DND-41 (cell line): ENCODE data around the gene CACNB1.
"Not testable (repeated sequence)": the region's sequence is repeated elsewhere in the genome, so short reads cannot be mapped to it uniquely, and the experiment has no call there.

Experiments used
- ATAC-seq: fragments of 200-7000 bp; cut with Tn5 transposase; 3 replicates; pipeline ENCODE4 v1.9.1; 2021; ENCODE audit warnings: low read depth; ENCODE audit not compliant: insufficient read depth
- DNase-seq: peaks from one replicate; pipeline ENCODE4 v3.0.0-alpha.2; 2020
- H2AFZ ChIP-seq: 2 replicates; pipeline ENCODE4 v1.6.0; 2012; ENCODE audit warnings: low read depth, low read length
- H3K27ac ChIP-seq: 2 replicates; pipeline ENCODE4 v1.5.1; 2012; ENCODE audit warnings: low read length, inconsistent platforms
- H3K27me3 ChIP-seq: fragments of 200-600 bp; sonication (generic); 2 replicates; pipeline ENCODE4 v1.6.0; 2012; ENCODE audit warnings: low read length, mild to moderate bottlenecking, inconsistent platforms; ENCODE audit not compliant: insufficient read depth, poor library complexity
- H3K36me3 ChIP-seq: 2 replicates; pipeline ENCODE4 v1.5.1; 2012; ENCODE audit warnings: low read length, inconsistent platforms; ENCODE audit not compliant: insufficient read depth
- H3K4me1 ChIP-seq: 2 replicates; pipeline ENCODE4 v1.5.1; 2012; ENCODE audit warnings: mild to moderate bottlenecking, low read length; ENCODE audit not compliant: insufficient read depth
- H3K4me2 ChIP-seq: 2 replicates; pipeline ENCODE4 v1.6.0; 2012; ENCODE audit warnings: mild to moderate bottlenecking, moderate library complexity, low read length, inconsistent platforms; ENCODE audit not compliant: insufficient read depth
- H3K4me3 ChIP-seq, 2 experiments: fragments of 200-600 bp in 1 of 2; shearing (Covaris generic) in 1 of 2; 2 replicates each; pipeline ENCODE4 v1.5.1; 2012 to 2016; ENCODE audit warnings: inconsistent platforms in 2 of 2, low read length in 2 of 2, mild to moderate bottlenecking in 2 of 2, low read depth in 1 of 2, moderate library complexity in 1 of 2
- H3K79me2 ChIP-seq: 2 replicates; pipeline ENCODE4 v1.6.0; 2012; ENCODE audit warnings: low read length, inconsistent platforms; ENCODE audit not compliant: insufficient read depth
- H3K9ac ChIP-seq: 2 replicates; pipeline ENCODE4 v1.6.0; 2012; ENCODE audit warnings: low read depth, mild to moderate bottlenecking, inconsistent platforms, low read length, moderate library complexity
- H3K9me3 ChIP-seq: 2 replicates; pipeline ENCODE4 v1.5.1; 2012; ENCODE audit warnings: low read length, moderate library complexity, mild to moderate bottlenecking, inconsistent platforms; ENCODE audit not compliant: insufficient read depth, severe bottlenecking
- H4K20me1 ChIP-seq: 2 replicates; pipeline ENCODE4 v1.6.0; 2012; ENCODE audit warnings: low read length; ENCODE audit not compliant: insufficient read depth
- CTCF ChIP-seq: IDR thresholded peaks from 2 replicates; pipeline ENCODE4 v1.5.1; 2012; ENCODE audit warnings: borderline replicate concordance, low read length, moderate library complexity, mild to moderate bottlenecking; ENCODE audit not compliant: poor library complexity, severe bottlenecking; ENCODE audit errors: extremely low read depth
- EZH2 ChIP-seq: IDR thresholded peaks from 3 replicates; pipeline ENCODE4 v1.6.1; 2012; ENCODE audit warnings: borderline replicate concordance, low read depth, mild to moderate bottlenecking, moderate library complexity, low read length, inconsistent platforms; ENCODE audit not compliant: severe bottlenecking

The CACNB1 gene

GRCh38 chr17:39131616-39132015 is 65.9 kb downstream of the CACNB1 start:
- Histone ChIP-seq H3K4me3 (no peak overlapping the region), H3K79me2 (no peaks in the 10 kb centered on the region), H3K9me3 (no peaks in the 10 kb centered on the region), H2AFZ (no peak overlapping the region), H3K4me2 (no peak overlapping the region), H4K20me1 (no peaks in the 10 kb centered on the region), H3K36me3 (no peaks in the 10 kb centered on the region), H3K9ac (no peak overlapping the region), H3K27ac (no peak overlapping the region), H3K27me3 (no peaks in the 10 kb centered on the region), H3K4me1 (no peaks in the 10 kb centered on the region)
- TF ChIP-seq EZH2 = no peak
- TF ChIP-seq CTCF = no peak
- DNase-seq (no peak), ATAC-seq (no peak)

- TF ChIP-seq EZH2 = no peak
- TF ChIP-seq CTCF = no peak
- H3K4me1 ChIP-seq = no peaks in the 10 kb centered on the region
- H3K4me2 ChIP-seq = no peak overlapping the region
- H3K4me3 ChIP-seq = no peak overlapping the region
- no peaks in the 10 kb centered on the region for H4K20me1 ChIP-seq
- no peak overlapping the region for H2AFZ ChIP-seq
- no peaks in the 10 kb centered on the region for H3K27me3 ChIP-seq
- ATAC-seq (no peak), DNase-seq (no peak)
- no peaks in the 10 kb centered on the region for H3K36me3 ChIP-seq
- no peaks in the 10 kb centered on the region for H3K79me2 ChIP-seq
- H3K9me3 ChIP-seq = no peaks in the 10 kb centered on the region
- no peak overlapping the region for H3K9ac ChIP-seq
- H3K27ac ChIP-seq = no peak overlapping the region
Observed at GRCh38 chr17:39130205-39130604, 67.3 kb downstream of the CACNB1 start.

- H2AFZ ChIP-seq, H3K27ac ChIP-seq, H4K20me1 ChIP-seq, H3K36me3 ChIP-seq, H3K4me2 ChIP-seq, H3K27me3 ChIP-seq, H3K79me2 ChIP-seq, ATAC-seq, H3K9me3 ChIP-seq, H3K4me1 ChIP-seq, H3K9ac ChIP-seq, DNase-seq, H3K4me3 ChIP-seq: not testable (repeated sequence)
Observed at GRCh38 chr17:39129544-39129943, 67.9 kb downstream of the CACNB1 start.

GRCh38 chr17:39126436-39126835 is 71.0 kb downstream of the CACNB1 start:
- H3K4me3 ChIP-seq = no peak overlapping the region
- DNase-seq (no peak), ATAC-seq (no peak)
- no peaks in the 10 kb centered on the region for H4K20me1 ChIP-seq
- no peaks in the 10 kb centered on the region for H3K36me3 ChIP-seq
- no peak overlapping the region for H3K4me2 ChIP-seq
- H3K79me2 ChIP-seq = no peaks in the 10 kb centered on the region
- H3K27me3 ChIP-seq = no peaks in the 10 kb centered on the region
- H3K4me1 ChIP-seq = no peaks in the 10 kb centered on the region
- H3K9ac ChIP-seq = no peak overlapping the region
- no peaks in the 10 kb centered on the region for H3K9me3 ChIP-seq
- H2AFZ ChIP-seq = no peak overlapping the region
- H3K27ac ChIP-seq = no peak overlapping the region
- no peak for TF ChIP-seq CTCF
- TF ChIP-seq EZH2 = no peak
